Karpas-422 (cell line): ENCODE data around the gene MMP17. TPM values are rescaled to one million over a fixed set of nuclear protein-coding genes. Genes with fewer than 3 reads are reported as not detected.
A peak's percentile ranks its signal among the peaks of the same experiment; 100 is the strongest.

Experiments used
- DNase-seq: peaks from one replicate; pipeline ENCODE4 v3.0.0-alpha.2; 2015
- H2AFZ ChIP-seq: fragments of 200-600 bp; sonication (generic); 2 replicates; pipeline ENCODE4 v1.6.1; 2014; ENCODE audit warnings: antibody characterized with exemption, low read length, mixed read lengths
- H3K27ac ChIP-seq: fragments of 200-600 bp; sonication (generic); 2 replicates; pipeline ENCODE4 v1.5.1; 2014; ENCODE audit warnings: mild to moderate bottlenecking, low read length, moderate library complexity
- H3K27me3 ChIP-seq: fragments of 200-600 bp; sonication (generic); 2 replicates; pipeline ENCODE4 v1.6.1; 2014; ENCODE audit warnings: low read length, mixed read lengths
- H3K36me3 ChIP-seq: fragments of 200-600 bp; sonication (generic); 2 replicates; pipeline ENCODE4 v1.6.1; 2014; ENCODE audit warnings: low read length, mixed read lengths; ENCODE audit not compliant: insufficient read depth
- H3K4me1 ChIP-seq: fragments of 200-600 bp; sonication (generic); 2 replicates; pipeline ENCODE4 v1.6.1; 2014; ENCODE audit warnings: mild to moderate bottlenecking, low read length, mixed read lengths
- H3K4me2 ChIP-seq: fragments of 200-600 bp; sonication (generic); 2 replicates; pipeline ENCODE4 v1.6.1; 2014; ENCODE audit warnings: low read length, low read depth, mild to moderate bottlenecking; ENCODE audit not compliant: poor library complexity, severe bottlenecking
- H3K4me3 ChIP-seq: fragments of 200-600 bp; sonication (generic); 2 replicates; pipeline ENCODE4 v1.5.1; 2014; ENCODE audit warnings: mild to moderate bottlenecking, antibody characterized with exemption, low read length, mixed read lengths
- H3K79me2 ChIP-seq: fragments of 200-600 bp; sonication (generic); 2 replicates; pipeline ENCODE4 v1.6.1; 2014; ENCODE audit warnings: mild to moderate bottlenecking, low read length, mixed read lengths
- H3K9ac ChIP-seq: fragments of 200-600 bp; sonication (generic); 2 replicates; pipeline ENCODE4 v1.6.0; 2014; ENCODE audit warnings: low read length
- H3K9me2 ChIP-seq: fragments of 200-600 bp; sonication (generic), shearing (Covaris generic); replicated peaks from 2 replicates; pipeline ENCODE4 v1.6.0; 2014; ENCODE audit warnings: mild to moderate bottlenecking, low read length, moderate library complexity; ENCODE audit not compliant: insufficient read depth
- H3K9me3 ChIP-seq: fragments of 300-700, 200-600 bp; sonication (generic); 2 replicates; pipeline ENCODE4 v1.6.1; 2014; ENCODE audit warnings: low read length, mixed read lengths
- H4K20me1 ChIP-seq: fragments of 200-600 bp; sonication (generic); 2 replicates; pipeline ENCODE4 v1.6.1; 2014; ENCODE audit warnings: mild to moderate bottlenecking, antibody characterized with exemption, low read length, low read depth; ENCODE audit not compliant: insufficient read depth
- total RNA-seq: library from RNA; depleted of rRNA; stranded (reverse); fragments of >200 nt; shearing (Covaris generic); gene quantifications from 2 replicates; pipeline ENCODE4 v1.2.3, GENCODE V29; 2014; ENCODE audit warnings: low replicate concordance

Gene MMP17
- total RNA-seq, 1 experiment from 2014 or later, result not detected

DNA sequence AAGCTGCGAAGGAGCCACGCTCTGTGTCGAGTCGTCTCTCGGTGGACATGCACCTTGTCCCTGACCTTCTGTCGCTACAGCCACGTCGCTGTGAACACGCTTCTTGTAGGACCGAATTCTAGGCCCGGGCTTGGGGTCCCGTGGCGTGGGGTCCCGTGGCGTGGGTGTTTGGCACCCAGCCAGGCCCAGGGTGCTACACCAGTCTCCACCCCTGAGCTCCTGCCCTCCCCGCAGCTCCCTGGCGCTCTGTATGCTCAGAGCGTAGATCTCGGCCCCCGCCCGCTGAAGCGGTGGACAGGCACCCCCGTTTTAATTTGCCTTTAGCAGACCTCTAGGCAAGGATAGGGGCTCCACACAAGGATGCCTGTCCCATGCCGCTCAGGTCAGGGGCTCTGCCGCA lies 16.5 kb downstream of the MMP17 start:
- no peak overlapping the region for H3K27ac ChIP-seq
- H3K9me3 ChIP-seq, result no peaks in the 10 kb centered on the region
- no peak for DNase-seq
- H3K4me2 ChIP-seq, result no peak overlapping the region
- H3K9ac ChIP-seq, result no peak overlapping the region
- H4K20me1 ChIP-seq, result no peaks in the 10 kb centered on the region
- no peak overlapping the region for H2AFZ ChIP-seq
- no peak overlapping the region for H3K4me3 ChIP-seq
- H3K9me2 ChIP-seq, result no peaks in the 10 kb centered on the region
- H3K36me3 ChIP-seq, result no peaks in the 10 kb centered on the region
- H3K79me2 ChIP-seq, result no peaks in the 10 kb centered on the region
- no peaks in the 10 kb centered on the region for H3K4me1 ChIP-seq
- H3K27me3 ChIP-seq, result no peaks in the 10 kb centered on the region

DNA sequence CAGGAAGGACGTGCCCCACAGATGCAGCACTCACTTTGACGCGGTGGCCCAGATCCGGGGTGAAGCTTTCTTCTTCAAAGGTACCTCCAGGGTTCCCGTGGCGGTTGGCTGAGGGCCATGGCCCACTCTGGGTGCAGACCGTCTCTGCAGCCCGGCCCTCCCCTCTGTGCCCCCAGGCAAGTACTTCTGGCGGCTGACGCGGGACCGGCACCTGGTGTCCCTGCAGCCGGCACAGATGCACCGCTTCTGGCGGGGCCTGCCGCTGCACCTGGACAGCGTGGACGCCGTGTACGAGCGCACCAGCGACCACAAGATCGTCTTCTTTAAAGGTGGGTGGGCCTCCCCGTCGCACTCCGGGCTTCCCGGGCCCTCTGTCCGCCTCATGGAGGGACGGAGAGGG lies 16.9 kb downstream of the MMP17 start:
- no peak overlapping the region for H3K4me3 ChIP-seq
- no peak overlapping the region for H3K4me2 ChIP-seq
- no peaks in the 10 kb centered on the region for H3K36me3 ChIP-seq
- no peak overlapping the region for H3K27ac ChIP-seq
- H3K79me2 ChIP-seq, result no peaks in the 10 kb centered on the region
- DNase-seq, result no peak
- H3K4me1 ChIP-seq, result no peaks in the 10 kb centered on the region
- no peaks in the 10 kb centered on the region for H4K20me1 ChIP-seq
- H3K27me3 ChIP-seq, result no peaks in the 10 kb centered on the region
- H3K9ac ChIP-seq, result no peak overlapping the region
- H3K9me2 ChIP-seq, result no peaks in the 10 kb centered on the region
- no peak overlapping the region for H2AFZ ChIP-seq
- H3K9me3 ChIP-seq, result no peaks in the 10 kb centered on the region

- Histone ChIP-seq H2AFZ (no peak overlapping the region), H3K36me3 (no peaks in the 10 kb centered on the region), H3K27me3 (no peaks in the 10 kb centered on the region), H3K9me3 (no peaks in the 10 kb centered on the region), H3K4me2 (no peak overlapping the region), H3K9me2 (no peaks in the 10 kb centered on the region), H3K4me3 (no peak overlapping the region), H3K4me1 (peaks cover 7% of the 10 kb centered on the region), H3K27ac (no peak overlapping the region), H4K20me1 (no peaks in the 10 kb centered on the region), H3K79me2 (no peaks in the 10 kb centered on the region), H3K9ac (no peak overlapping the region)
- no peak for DNase-seq
Observed at GRCh38 chr12:131847456-131847855, 19.3 kb downstream of the MMP17 start.

DNA sequence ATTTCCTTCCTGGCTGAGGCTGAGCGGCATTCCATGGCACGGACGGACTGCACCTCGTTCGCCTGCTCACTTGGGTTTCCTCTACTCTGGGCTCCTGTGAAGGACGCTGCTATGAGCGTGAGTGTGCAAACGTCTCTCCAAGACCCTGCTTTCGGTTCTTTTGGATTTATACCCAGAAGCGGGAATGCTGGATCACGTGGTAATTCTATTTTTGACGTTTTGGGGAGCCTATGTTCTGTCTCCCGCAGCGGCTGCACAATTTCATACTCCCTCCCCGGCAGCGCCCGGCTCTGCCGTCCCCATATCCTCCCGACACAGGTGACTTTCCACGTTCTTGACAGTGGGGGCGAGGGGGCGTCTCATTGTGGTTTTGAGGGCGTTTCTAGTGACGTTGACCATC lies 20.6 kb downstream of the MMP17 start:
- no peak for DNase-seq
- no peaks in the 10 kb centered on the region for H3K79me2 ChIP-seq
- H4K20me1 ChIP-seq, result no peaks in the 10 kb centered on the region
- peaks cover 12% of the 10 kb centered on the region for H3K4me1 ChIP-seq
- H3K4me2 ChIP-seq, result no peak overlapping the region
- H3K9me2 ChIP-seq, result no peaks in the 10 kb centered on the region
- H3K36me3 ChIP-seq, result no peaks in the 10 kb centered on the region
- no peak overlapping the region for H3K27ac ChIP-seq
- H3K9ac ChIP-seq, result no peak overlapping the region
- no peak overlapping the region for H3K4me3 ChIP-seq
- no peaks in the 10 kb centered on the region for H3K27me3 ChIP-seq
- H3K9me3 ChIP-seq, result no peaks in the 10 kb centered on the region
- H2AFZ ChIP-seq, result no peak overlapping the region

DNA sequence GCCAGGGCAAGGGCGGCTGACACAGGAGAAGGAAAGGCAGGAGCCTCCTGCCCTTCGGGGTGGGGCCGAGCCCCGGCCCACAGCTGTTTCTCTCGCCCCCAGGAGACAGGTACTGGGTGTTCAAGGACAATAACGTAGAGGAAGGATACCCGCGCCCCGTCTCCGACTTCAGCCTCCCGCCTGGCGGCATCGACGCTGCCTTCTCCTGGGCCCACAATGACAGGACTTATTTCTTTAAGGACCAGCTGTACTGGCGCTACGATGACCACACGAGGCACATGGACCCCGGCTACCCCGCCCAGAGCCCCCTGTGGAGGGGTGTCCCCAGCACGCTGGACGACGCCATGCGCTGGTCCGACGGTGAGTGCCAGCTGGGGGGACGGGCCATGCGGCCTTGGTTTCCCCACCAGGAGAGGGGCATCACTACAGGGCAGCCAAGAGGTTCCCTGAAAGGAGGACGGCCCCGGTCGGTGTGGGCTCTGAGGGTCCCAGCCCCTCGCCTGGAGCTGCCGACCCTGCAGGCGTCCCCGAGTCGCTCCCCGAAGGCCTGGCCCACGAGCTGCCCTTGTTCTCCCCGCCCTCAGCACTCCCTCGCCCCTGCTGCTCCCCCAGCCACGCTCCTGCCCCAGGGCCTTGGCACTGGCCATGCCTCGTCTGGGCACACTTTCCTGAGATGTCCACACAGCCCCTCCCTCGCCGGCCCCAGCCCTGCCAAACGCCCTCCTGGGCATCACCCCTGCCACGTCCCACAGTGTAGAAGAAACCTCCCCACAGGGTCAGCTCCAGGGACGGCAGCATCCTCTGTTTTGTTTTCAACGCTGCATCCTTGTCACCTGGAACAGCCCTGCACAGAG lies 21.7 kb downstream of the MMP17 start:
- Histone ChIP-seq H3K4me3 (no peak overlapping the region), H4K20me1 (no peaks in the 10 kb centered on the region), H3K4me1 (peaks cover 12% of the 10 kb centered on the region), H3K9ac (no peak overlapping the region), H3K9me2 (no peaks in the 10 kb centered on the region), H2AFZ (no peak overlapping the region), H3K4me2 (no peak overlapping the region), H3K27me3 (no peaks in the 10 kb centered on the region), H3K9me3 (no peaks in the 10 kb centered on the region), H3K36me3 (no peaks in the 10 kb centered on the region), H3K79me2 (no peaks in the 10 kb centered on the region), H3K27ac (no peak overlapping the region)
- DNase-seq, result no peak

DNA sequence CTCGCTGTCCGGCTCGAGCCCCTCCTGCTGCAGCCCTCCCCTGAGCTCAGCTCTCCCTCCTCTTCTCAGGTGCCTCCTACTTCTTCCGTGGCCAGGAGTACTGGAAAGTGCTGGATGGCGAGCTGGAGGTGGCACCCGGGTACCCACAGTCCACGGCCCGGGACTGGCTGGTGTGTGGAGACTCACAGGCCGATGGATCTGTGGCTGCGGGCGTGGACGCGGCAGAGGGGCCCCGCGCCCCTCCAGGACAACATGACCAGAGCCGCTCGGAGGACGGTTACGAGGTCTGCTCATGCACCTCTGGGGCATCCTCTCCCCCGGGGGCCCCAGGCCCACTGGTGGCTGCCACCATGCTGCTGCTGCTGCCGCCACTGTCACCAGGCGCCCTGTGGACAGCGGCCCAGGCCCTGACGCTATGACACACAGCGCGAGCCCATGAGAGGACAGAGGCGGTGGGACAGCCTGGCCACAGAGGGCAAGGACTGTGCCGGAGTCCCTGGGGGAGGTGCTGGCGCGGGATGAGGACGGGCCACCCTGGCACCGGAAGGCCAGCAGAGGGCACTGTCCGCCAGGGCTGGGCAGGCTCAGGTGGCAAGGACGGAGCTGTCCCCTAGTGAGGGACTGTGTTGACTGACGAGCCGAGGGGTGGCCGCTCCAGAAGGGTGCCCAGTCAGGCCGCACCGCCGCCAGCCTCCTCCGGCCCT lies 22.8 kb downstream of the MMP17 start:
- Histone ChIP-seq H3K36me3 (no peaks in the 10 kb centered on the region), H3K4me2 (no peak overlapping the region), H3K9me2 (no peaks in the 10 kb centered on the region), H3K27me3 (no peaks in the 10 kb centered on the region), H3K27ac (no peak overlapping the region), H3K4me3 (no peak overlapping the region), H3K9me3 (no peaks in the 10 kb centered on the region), H2AFZ (no peak overlapping the region), H3K79me2 (no peaks in the 10 kb centered on the region), H4K20me1 (no peaks in the 10 kb centered on the region), H3K9ac (no peak overlapping the region), H3K4me1 (peaks cover 12% of the 10 kb centered on the region)
- peak; percentile 84 for DNase-seq

- Histone ChIP-seq H3K79me2 (no peaks in the 10 kb centered on the region), H3K27me3 (no peaks in the 10 kb centered on the region), H3K4me3 (no peak overlapping the region), H3K9me2 (no peaks in the 10 kb centered on the region), H3K4me1 (peaks cover 12% of the 10 kb centered on the region), H3K36me3 (no peaks in the 10 kb centered on the region), H3K4me2 (no peak overlapping the region), H3K9me3 (no peaks in the 10 kb centered on the region), H4K20me1 (no peaks in the 10 kb centered on the region), H3K27ac (no peak overlapping the region), H3K9ac (no peak overlapping the region), H2AFZ (no peak overlapping the region)
- DNase-seq, result peak; percentile 56
Observed at GRCh38 chr12:131851741-131852550, 23.8 kb downstream of the MMP17 start.
